Tibial nerve (tissue), 4 donors: ENCODE measurements around the gene ZBTB16. TPM values are rescaled to one million over a fixed set of nuclear protein-coding genes. Genes with fewer than 3 reads are reported as not detected.
A peak's percentile ranks its signal among the peaks of the same experiment; 100 is the strongest.

Experiments used
- DNase-seq, 2 donors: peaks; one replicate each; pipeline ENCODE4 v3.0.0-alpha.2; 2019; ENCODE audit warnings: low spot score in 2 of 2
- H3K27ac ChIP-seq, 4 donors: fragments of 200-600 bp; sonication (generic) in 3 of 4; one replicate each; pipeline ENCODE4 v1.5.1; 2017 to 2019; ENCODE audit warnings: mild to moderate bottlenecking in 1 of 4
- H3K27me3 ChIP-seq, 2 donors: fragments of 200-600 bp; sonication (generic) in 1 of 2; one replicate each; pipeline versions ENCODE4 v1.5.1 to v1.6.0; 2017 to 2019
- H3K36me3 ChIP-seq, 3 donors: fragments of 200-600 bp; sonication (generic); one replicate each; pipeline ENCODE4 v1.5.1; 2018 to 2019
- H3K4me1 ChIP-seq, 4 donors: fragments of 200-600 bp; sonication (generic) in 3 of 4; one replicate each; pipeline ENCODE4 v1.5.1; 2017 to 2019
- H3K4me3 ChIP-seq, 4 donors: fragments of 200-600 bp; sonication (generic) in 3 of 4; one replicate each; pipeline ENCODE4 v1.5.1; 2017 to 2019; ENCODE audit warnings: mild to moderate bottlenecking in 1 of 4, moderate library complexity in 1 of 4
- H3K9me3 ChIP-seq, 4 donors: fragments of 200-600 bp; sonication (generic) in 3 of 4; one replicate each; pipeline ENCODE4 v1.5.1; 2017 to 2019
- EP300 ChIP-seq, 2 donors: sonication (generic); formaldehyde crosslinking; IDR thresholded peaks; one replicate each; pipeline ENCODE4 v1.6.1; 2017; ENCODE audit warnings: antibody characterized with exemption in 2 of 2, mild to moderate bottlenecking in 1 of 2
- POLR2A ChIP-seq, 2 donors: fragments of 450-650 bp; IDR thresholded peaks; one replicate each; pipeline ENCODE4 v1.6.1; 2017; ENCODE audit warnings: antibody characterized with exemption in 2 of 2, mild to moderate bottlenecking in 2 of 2, moderate library complexity in 2 of 2
- WGBS, 2 donors: methylation state at CpG; one replicate each; pipeline ENCODE4 v1.1.5; 2018; 5-methylcytosine and 5-hydroxymethylcytosine counted together
- total RNA-seq, 4 donors: library from RNA; depleted of rRNA; stranded (reverse); fragments of >200 nt; gene quantifications; one replicate each; pipeline ENCODE4 v1.1.0, GENCODE V29; 2016
- TF ChIP-seq, protein P1 (sequence below), 5 experiments: fragments of 200-600 bp in 3 of 5; fragments of 450-650 bp in 2 of 5; sonication (generic) in 3 of 5; IDR thresholded peaks; one replicate each; pipeline ENCODE4 v1.5.1; 2016 to 2019; ENCODE audit warnings: antibody characterized with exemption in 5 of 5, mild to moderate bottlenecking in 3 of 5, moderate library complexity in 2 of 5

Gene ZBTB16
- total RNA-seq, 4 donors from 2014 or later: 405 to 756 (median 580) TPM

DNA sequence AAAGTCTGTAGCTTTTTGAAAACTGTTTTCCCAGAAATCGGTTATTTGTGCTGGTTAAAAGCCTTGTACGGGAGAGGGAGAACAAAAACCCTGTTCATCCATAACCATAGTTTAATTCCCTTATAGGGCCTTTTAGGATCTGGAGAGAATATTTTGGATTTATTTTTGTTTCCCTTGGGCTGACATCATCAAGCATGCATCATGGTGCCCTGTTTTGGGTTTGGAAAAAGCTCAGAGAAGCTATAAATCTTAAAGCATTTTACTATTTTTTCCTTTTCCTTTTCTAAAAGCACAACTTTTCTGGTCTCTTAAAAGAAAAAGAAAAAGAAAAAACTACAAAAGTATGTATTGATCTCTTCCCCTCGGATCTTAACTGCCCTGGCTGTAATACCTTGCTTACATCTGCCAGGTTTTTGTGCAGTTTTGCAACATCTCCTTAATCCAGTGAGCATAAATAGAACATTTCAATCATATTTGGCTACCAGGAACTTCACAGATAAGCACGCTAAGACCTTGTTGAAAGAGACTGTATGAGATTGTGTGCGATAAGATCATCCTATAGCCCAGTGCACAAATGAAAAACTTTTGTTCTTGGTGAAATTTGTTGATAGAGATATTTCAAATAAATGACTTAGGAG is 88.0 kb downstream of the ZBTB16 start:
- no peaks in the 10 kb centered on the region for H3K27me3 ChIP-seq
- H3K27ac ChIP-seq: peak overlapping the region; percentile 61 to 99 (median 83)
- no peaks in the 10 kb centered on the region for H3K9me3 ChIP-seq
- H3K4me3 ChIP-seq: no peak overlapping the region
- peaks cover 0 to 3% (median 0%) of the 10 kb centered on the region in 3 donors for H3K36me3 ChIP-seq
- peak in 1 of 2 donors; percentile 39 for TF ChIP-seq EP300 (IDR thresholded peaks at IDR 0.05)
- no peak for TF ChIP-seq POLR2A (IDR thresholded peaks at IDR 0.05)
- WGBS, 2 donors: 50 to 53% methylated on average over 5 of the region's 5 CpGs
- H3K4me1 ChIP-seq: peaks cover 0 to 97% (median 70%) of the 10 kb centered on the region in 4 donors
- DNase-seq: no peak

DNA sequence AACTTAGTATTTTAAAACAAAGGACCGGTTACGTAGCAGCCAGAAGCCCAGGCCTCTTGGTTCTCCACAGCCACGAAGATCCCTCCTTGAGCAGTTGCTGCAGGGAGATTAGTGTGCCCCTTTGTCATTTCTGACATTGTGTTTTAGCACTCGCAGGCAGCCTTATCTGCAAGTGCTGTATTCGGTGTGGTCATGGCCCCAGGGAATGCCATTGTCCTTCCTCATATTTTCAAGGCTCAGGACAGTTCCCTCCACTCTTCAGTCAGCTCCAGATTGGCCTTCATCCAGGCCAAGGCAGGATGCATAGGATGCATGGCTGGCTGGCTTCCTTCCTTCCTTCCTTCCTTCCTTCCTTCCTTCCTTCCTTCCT is 88.5 kb downstream of the ZBTB16 start:
- Histone ChIP-seq H3K27ac (peak overlapping the region; percentile 61 to 99 (median 83)), H3K36me3 (peaks cover 0 to 3% (median 0%) of the 10 kb centered on the region in 3 donors), H3K27me3 (no peaks in the 10 kb centered on the region), H3K9me3 (no peaks in the 10 kb centered on the region), H3K4me1 (peaks cover 0 to 97% (median 68%) of the 10 kb centered on the region in 4 donors), H3K4me3 (no peak overlapping the region)
- no peak for TF ChIP-seq EP300 (IDR thresholded peaks at IDR 0.05)
- TF ChIP-seq, protein P1, sequence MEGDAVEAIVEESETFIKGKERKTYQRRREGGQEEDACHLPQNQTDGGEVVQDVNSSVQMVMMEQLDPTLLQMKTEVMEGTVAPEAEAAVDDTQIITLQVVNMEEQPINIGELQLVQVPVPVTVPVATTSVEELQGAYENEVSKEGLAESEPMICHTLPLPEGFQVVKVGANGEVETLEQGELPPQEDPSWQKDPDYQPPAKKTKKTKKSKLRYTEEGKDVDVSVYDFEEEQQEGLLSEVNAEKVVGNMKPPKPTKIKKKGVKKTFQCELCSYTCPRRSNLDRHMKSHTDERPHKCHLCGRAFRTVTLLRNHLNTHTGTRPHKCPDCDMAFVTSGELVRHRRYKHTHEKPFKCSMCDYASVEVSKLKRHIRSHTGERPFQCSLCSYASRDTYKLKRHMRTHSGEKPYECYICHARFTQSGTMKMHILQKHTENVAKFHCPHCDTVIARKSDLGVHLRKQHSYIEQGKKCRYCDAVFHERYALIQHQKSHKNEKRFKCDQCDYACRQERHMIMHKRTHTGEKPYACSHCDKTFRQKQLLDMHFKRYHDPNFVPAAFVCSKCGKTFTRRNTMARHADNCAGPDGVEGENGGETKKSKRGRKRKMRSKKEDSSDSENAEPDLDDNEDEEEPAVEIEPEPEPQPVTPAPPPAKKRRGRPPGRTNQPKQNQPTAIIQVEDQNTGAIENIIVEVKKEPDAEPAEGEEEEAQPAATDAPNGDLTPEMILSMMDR (IDR thresholded peaks at IDR 0.05): no peak
- TF ChIP-seq POLR2A (IDR thresholded peaks at IDR 0.05): no peak
- whole genome bisulfite sequencing, 2 donors: 68 to 78% methylated on average over 5 of the region's 5 CpGs
- DNase-seq: no peak

DNA sequence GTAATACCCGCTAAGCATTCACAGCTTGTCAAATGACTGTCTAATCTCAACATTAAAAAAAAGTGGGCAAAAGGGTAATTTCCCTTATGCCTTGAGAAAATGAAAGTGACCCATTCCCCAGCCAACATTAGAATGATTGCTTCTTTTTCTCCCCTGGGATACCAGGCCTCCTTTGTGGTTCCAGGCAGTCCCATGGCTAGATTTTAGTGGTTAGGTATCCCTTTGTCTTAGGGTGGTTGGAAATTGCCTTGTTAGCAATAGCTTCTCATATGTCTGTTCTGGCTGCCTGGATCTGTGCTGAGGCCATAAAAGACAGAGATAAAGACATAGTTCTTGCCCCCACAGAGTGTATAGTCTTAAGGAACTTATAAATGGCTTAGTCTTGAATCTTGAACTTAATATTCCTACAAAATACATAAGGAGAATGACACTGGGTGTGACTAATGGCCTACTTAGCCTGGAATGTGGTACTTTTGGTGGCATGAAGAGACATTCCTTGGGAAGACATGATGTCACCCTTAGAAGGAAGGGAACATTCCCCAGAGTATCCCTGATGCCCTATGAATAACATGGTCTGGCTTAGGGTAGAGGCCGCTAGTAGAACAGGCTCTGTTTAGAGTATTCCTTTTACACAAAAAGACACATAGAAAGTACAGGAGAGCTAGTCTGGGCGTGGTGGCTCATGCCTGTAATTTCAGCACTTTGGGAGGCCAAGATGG is 90.3 kb downstream of the ZBTB16 start:
- Histone ChIP-seq H3K27me3 (no peaks in the 10 kb centered on the region), H3K4me3 (no peak overlapping the region), H3K36me3 (no peaks in the 10 kb centered on the region), H3K27ac (peak overlapping the region; percentile 53 to 99 (median 76)), H3K9me3 (no peaks in the 10 kb centered on the region), H3K4me1 (peaks cover 0 to 95% (median 66%) of the 10 kb centered on the region in 4 donors)
- WGBS, 2 donors: 89% methylated on average over 3 of the region's 3 CpGs
- DNase-seq: no peak
- TF ChIP-seq EP300 (IDR thresholded peaks at IDR 0.05): no peak
- TF ChIP-seq, protein P1 (IDR thresholded peaks at IDR 0.05): no peak
- TF ChIP-seq POLR2A (IDR thresholded peaks at IDR 0.05): no peak

DNA sequence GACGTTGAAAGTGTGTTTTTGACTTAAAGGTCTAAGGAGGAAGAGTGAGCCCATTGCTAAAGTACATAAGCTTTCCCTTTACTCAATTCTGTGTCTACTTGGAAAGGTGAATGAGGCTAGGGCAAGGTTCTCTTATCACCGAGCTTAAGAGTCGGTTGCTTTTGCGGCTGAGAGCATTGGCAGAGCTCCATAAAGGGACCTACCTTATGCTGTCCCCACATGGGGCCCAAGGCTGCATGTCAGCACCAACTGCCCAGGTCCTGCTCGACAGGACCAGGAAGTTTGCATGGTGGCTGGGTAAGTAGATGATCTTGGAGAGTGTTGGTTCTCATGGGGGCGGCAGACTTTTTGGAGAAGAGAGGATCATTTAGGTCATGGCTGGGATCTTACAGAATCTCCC is 91.2 kb downstream of the ZBTB16 start:
- Histone ChIP-seq H3K4me3 (no peak overlapping the region), H3K4me1 (peaks cover 0 to 95% (median 69%) of the 10 kb centered on the region in 4 donors), H3K27me3 (no peaks in the 10 kb centered on the region), H3K9me3 (no peaks in the 10 kb centered on the region), H3K27ac (peak overlapping the region; percentile 32 to 99 (median 76)), H3K36me3 (no peaks in the 10 kb centered on the region)
- WGBS, 2 donors: 80 to 84% methylated on average over 6 of the region's 6 CpGs
- TF ChIP-seq, protein P1 (IDR thresholded peaks at IDR 0.05): no peak
- TF ChIP-seq EP300 (IDR thresholded peaks at IDR 0.05) (no peak), POLR2A (IDR thresholded peaks at IDR 0.05) (no peak)
- DNase-seq: no peak

DNA sequence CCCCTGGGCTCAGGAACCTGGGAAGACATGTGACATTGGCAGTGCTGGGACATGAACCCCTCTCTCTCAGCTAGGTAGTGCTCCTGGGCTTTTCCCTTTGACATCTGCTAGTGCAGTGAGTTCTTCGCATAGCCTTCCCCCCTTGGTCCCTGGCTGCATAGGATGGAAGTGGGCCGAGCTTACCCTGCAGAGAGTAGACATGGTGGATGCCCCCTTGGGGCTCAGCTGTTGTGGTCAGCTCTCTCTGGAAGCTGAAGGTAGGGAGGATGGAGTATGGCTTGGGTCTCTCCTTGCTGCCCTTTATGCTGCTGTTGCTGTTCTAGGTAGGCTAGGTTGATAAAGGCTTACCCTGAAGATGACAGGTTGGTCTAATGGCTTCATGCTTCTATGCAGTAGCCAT is 92.1 kb downstream of the ZBTB16 start:
- no peak for TF ChIP-seq EP300 (IDR thresholded peaks at IDR 0.05)
- TF ChIP-seq POLR2A (IDR thresholded peaks at IDR 0.05): no peak
- TF ChIP-seq, protein P1 (IDR thresholded peaks at IDR 0.05): no peak
- WGBS, 2 donors: 90 to 100% methylated on average over 2 of the region's 2 CpGs
- Histone ChIP-seq H3K4me3 (no peak overlapping the region), H3K9me3 (no peaks in the 10 kb centered on the region), H3K4me1 (peaks cover 0 to 95% (median 73%) of the 10 kb centered on the region in 4 donors), H3K36me3 (peaks cover 0 to 9% (median 2%) of the 10 kb centered on the region in 3 donors), H3K27ac (peak overlapping the region; percentile 76 to 99 (median 93)), H3K27me3 (no peaks in the 10 kb centered on the region)
- DNase-seq: no peak
